HG02678 (cell line): Measurements from ENCODE around the gene B3GNT3.

Source experiments
- ATAC-seq: cut with Tn5 transposase; IDR thresholded peaks from one replicate; pipeline ENCODE4 v1.9.1; 2021; ENCODE audit warnings: mild to moderate bottlenecking, moderate library complexity; ENCODE audit not compliant: unreplicated experiment

The B3GNT3 gene

DNA sequence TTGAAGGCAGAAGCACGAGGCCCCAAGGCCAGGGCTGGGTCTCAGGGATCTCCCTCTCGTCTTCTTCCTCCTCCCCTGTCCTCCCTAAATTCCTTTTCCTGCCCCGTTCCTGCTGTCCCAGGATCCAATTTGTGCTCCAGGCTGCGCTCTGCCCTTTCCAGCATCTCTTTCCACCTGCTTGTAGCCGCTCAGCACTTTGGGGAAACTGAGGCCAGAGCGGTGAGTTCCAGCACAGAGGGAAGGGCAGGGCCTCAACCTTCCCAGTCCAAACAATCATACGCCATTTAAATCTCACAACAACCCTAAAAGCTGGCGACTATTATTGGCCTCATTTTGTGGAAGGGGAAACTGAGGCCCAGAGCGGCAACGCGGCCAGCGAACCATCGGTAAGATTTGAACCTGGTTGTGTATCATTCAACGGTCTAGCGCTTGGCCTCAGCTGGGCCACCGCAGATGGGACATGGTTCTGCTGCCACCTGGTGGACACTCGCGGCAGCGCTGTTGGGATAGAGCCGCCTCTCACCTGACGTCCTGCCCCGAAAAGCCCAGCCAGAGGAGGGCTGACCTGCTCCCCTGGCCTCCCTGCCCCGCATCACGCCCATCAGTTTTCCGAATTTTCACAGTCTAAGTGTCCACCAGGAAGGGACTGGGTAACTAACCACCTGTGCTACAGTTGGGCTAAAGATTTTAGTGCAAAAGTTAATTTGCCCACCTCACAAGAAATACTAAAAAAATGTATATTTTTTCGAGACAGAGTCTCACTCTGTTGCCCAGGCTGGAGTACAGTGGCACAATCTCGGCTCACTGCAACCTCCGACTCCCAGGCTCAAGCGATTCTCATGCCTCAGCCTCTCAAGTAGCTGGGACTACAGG, 60.6 kb downstream of the B3GNT3 start:
- no peak for ATAC-seq

DNA sequence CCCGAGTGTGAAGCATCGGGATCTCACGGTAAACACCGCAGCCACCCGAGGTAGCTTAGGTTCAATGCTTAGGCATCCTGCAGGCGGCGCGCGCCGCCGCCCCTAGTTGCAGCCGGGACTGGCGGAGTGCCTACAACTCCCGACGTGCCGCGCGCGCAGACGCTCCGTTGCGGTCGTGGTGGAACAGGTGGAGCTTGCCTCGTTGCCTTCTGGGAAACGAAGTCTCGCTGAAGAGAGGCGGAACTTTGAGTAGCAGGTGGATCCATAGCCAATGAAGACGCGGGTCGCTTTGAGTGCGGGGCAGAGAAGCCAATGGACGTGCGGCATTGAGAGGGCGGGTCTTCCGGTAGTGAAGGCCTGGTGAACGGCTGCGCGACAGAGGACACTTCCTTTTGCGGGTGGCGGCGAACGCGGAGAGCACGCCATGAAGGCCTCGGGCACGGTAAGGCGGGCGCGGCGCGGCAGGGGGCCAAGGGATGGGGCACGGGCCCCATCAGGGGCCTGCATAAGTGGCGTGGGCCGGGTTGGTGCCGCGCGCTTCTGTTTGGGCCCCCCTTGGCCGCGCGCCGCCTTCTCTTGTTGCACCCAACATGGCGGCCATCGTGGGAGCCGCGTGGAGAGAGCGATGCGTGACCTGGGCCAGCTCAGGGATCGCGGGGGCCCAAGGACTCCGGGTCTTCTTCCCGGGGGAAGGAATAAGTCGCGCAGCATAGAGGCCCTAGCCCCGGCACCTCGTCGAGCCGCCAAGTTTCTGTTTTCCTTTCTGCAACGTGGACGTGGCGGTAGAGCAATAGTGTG, 64.8 kb downstream of the B3GNT3 start, which contains the start of gene RPL18A:
Gene RPL18A, plus strand, starts transcription at position 378 of the 798 bp plus-strand sequence. Its CDS starts 47 bp downstream, at position 425.
- ATAC-seq: peak; percentile 93

DNA sequence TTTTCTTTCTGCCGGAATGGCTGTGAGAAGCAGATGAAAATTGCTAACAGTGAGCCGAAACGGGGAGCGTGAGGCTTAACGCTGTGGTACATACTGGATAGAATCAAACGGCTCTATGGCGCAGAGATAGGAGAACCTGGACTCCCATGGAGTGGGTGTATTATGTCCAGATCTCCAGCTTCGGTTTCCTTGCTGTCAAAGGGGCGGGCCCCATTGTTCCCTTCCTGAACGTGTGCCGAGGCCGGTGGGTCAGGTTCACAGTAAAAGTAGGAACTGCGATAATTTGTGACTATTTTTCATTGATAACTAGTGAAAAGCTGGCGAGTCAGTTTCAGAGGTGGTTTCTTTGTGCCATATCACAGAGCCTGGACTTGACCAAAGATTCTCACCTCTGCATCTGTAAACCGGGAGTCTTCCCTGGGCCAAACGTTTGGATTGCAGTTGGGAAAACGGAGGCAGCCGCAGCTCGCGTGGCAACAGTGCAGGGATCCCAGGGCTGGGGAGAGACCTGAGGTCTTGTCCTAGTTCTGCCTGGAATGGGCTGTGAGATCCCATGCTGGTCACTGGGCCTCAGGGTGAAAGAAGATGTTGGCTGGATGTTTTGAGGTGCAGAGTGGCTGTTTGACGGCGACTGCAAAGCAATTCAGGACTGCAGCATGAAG, 65.5 kb downstream of the B3GNT3 start:
- no peak for ATAC-seq

DNA sequence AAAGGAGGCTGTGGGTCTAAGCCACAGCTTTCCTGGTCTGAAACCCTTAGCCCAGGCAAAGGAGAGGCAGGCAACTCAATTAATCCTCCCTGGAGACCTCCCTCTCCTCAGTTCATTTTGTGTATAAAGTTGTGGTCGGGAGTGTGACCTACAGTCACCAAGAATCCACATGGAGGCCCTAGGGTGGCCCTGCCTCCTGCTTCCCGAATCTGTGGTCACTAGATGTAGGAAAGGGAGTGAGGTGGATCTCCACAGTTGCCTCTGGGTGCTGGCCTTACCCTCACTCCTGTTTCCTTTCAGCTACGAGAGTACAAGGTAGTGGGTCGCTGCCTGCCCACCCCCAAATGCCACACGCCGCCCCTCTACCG, 66.0 kb downstream of the B3GNT3 start:
- ATAC-seq: no peak

DNA sequence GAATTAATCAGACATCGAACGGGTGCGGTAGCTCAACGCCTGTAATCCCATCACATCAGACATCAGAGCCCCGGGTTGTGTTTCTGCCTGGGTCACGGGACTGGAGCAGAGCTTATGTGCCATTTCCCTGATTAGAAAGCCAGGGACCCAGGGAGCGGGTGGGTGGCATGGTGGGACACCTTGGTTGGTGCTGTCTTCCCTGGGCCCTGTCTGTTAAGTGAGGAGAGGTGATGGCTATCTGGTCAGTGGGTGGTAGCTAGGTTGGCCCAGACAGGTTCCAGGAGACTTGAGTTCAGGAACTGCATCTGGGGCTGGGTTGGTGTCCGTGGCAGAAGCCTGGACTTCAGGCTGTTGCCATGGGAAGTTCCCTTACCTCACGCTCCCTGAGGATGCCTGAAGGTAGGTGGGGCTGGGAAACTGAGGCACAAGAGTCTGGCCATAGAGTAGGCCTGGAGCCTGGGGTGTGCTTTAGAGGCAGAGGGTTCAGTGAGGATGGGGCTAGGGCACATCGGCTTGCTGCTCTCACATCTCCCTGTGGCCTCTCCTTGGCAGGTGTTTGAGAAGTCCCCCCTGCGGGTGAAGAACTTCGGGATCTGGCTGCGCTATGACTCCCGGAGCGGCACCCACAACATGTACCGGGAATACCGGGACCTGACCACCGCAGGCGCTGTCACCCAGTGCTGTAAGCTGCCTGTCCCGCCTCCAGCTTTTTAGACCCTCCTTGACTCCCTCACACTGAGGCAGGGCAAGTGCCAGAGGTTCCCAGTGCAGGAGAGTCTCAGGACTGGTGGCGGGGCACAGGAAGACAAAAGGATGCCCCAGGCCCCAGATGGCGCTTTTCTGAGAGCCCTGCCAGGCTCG, 66.8 kb downstream of the B3GNT3 start:
- ATAC-seq: no peak

DNA sequence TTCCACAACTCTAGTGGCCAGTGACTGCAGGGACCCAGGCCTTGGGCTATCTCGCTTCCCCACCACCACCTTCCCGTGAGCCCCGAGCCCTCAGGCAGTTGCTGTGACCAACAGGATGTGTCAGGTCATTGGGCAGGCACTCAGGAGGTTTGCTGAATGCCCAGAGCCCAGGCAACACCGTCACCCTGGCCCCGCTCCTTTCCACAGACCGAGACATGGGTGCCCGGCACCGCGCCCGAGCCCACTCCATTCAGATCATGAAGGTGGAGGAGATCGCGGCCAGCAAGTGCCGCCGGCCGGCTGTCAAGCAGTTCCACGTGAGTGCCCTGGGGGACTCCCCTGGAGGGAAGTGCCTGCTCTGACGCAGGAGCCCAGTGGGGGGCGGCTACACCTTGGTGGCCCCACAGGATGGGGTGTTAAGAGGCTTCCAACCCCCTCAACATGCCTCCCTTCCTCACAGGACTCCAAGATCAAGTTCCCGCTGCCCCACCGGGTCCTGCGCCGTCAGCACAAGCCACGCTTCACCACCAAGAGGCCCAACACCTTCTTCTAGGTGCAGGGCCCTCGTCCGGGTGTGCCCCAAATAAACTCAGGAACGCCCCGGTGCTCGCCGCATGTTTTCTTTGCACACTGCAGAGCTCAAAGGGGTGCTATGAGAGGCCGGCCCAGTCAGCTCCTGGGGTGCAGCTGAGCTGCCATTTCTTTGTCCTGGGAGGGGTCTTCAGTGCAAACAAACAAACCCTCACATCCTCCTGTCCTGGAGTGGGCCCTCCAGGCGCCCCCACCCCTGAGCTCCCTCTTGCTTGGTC, 68.0 kb downstream of the B3GNT3 start:
- no peak for ATAC-seq
